HCT116 (cell line): Measurements from ENCODE around the gene RAET1G. TPM values are rescaled to one million over a fixed set of nuclear protein-coding genes. Genes with fewer than 3 reads are reported as not detected.

Experiments used
- ATAC-seq: fragments of 200-7000 bp; cut with Tn5 transposase; 2 replicates; pipeline ENCODE4 v1.9.1; 2020; ENCODE audit warnings: mild to moderate bottlenecking, moderate library complexity
- BruUV-seq: library from RNA; stranded (reverse); fragments of 400-500 nt; replicated peaks from 2 replicates; lab custom pipeline; 2021; lab: Mats Ljungman, UMichigan
- CTCF ChIA-PET: fragments of 300-600 bp; sonication (Branson Sonifier 250); formaldehyde crosslinking; loops from one replicate; lab custom pipeline; 2021; ENCODE audit warnings: antibody characterized with exemption; lab: Charles Lee
- POLR2A ChIA-PET: fragments of 300-600, 350-600 bp; sonication (Branson Sonifier 250); formaldehyde crosslinking; loops from one replicate; lab custom pipeline; 2021; ENCODE audit warnings: antibody characterized with exemption; lab: Charles Lee
- RAD21 ChIA-PET, 2 experiments: fragments of 300-600 bp; sonication (Branson Sonifier 250); formaldehyde crosslinking; loops; one replicate each; lab custom pipeline; 2023; ENCODE audit warnings: low total read pairs in 2 of 2; ENCODE audit not compliant: uncharacterized antibody in 2 of 2, unreplicated experiment in 2 of 2, low non-redundant PET in 1 of 2; lab: Charles Lee
- DNase-seq: peaks from one replicate; pipeline ENCODE4 v3.0.0-alpha.2; 2010; ENCODE audit warnings: low read depth, low spot score
- H2AFZ ChIP-seq: fragments of 200-600 bp; shearing (Covaris generic), sonication (generic); 2 replicates; pipeline ENCODE4 v1.6.1; 2017; ENCODE audit warnings: low read depth, mixed run types, mixed read lengths, antibody characterized with exemption, low read length; ENCODE audit not compliant: poor library complexity, severe bottlenecking
- H3K27ac ChIP-seq: 2 replicates; pipeline ENCODE4 v1.5.1; 2012; ENCODE audit warnings: low read depth, low read length
- H3K27me3 ChIP-seq: fragments of 200-600 bp; sonication (generic); 2 replicates; pipeline ENCODE4 v1.6.1; 2016; ENCODE audit warnings: mixed run types, low read length, mixed read lengths; ENCODE audit not compliant: insufficient read depth
- H3K36me3 ChIP-seq, 2 experiments: fragments of 200-500 bp in 1 of 2; fragments of 200-600 bp in 1 of 2; sonication (Bioruptor generic) in 1 of 2; sonication (generic) in 1 of 2; 2 replicates each; pipeline versions ENCODE4 v1.5.1 to v1.6.1; 2014 to 2016; ENCODE audit warnings: low read length in 2 of 2, inconsistent platforms in 1 of 2, mixed read lengths in 1 of 2, mixed run types in 1 of 2; ENCODE audit not compliant: insufficient read depth in 2 of 2, control insufficient read depth in 1 of 2
- H3K4me1 ChIP-seq, 2 experiments: fragments of 200-600 bp in 1 of 2; sonication (generic) in 1 of 2; 2 replicates each; pipeline versions ENCODE4 v1.5.1 to v1.6.1; 2012 to 2017; ENCODE audit warnings: low read length in 2 of 2, inconsistent platforms in 1 of 2, mild to moderate bottlenecking in 1 of 2, mixed read lengths in 1 of 2, mixed run types in 1 of 2, moderate library complexity in 1 of 2; ENCODE audit not compliant: insufficient read depth in 2 of 2, control insufficient read depth in 1 of 2
- H3K4me2 ChIP-seq: fragments of 200-600 bp; sonication (generic); 2 replicates; pipeline ENCODE4 v1.6.1; 2017; ENCODE audit warnings: mixed run types, low read length, mixed read lengths
- H3K4me3 ChIP-seq, 2 experiments: fragments of 200-600 bp in 1 of 2; sonication (generic) in 1 of 2; replicated peaks in 1 of 2; 2 replicates each; pipeline ENCODE4 v1.5.1; 2011 to 2016; ENCODE audit warnings: low read length in 2 of 2, control low read depth in 1 of 2, low read depth in 1 of 2, mild to moderate bottlenecking in 1 of 2, mixed read lengths in 1 of 2, mixed run types in 1 of 2
- H3K79me2 ChIP-seq: fragments of 200-600 bp; sonication (generic); 2 replicates; pipeline ENCODE4 v1.6.1; 2017; ENCODE audit warnings: mild to moderate bottlenecking, mixed run types, low read length, moderate library complexity, mixed read lengths; ENCODE audit not compliant: insufficient read depth
- H3K9ac ChIP-seq: fragments of 200-600 bp; sonication (generic); 2 replicates; pipeline ENCODE4 v1.6.1; 2016; ENCODE audit warnings: low read length, mixed read lengths
- H3K9me2 ChIP-seq: fragments of 200-600 bp; sonication (generic), shearing (Covaris generic); 2 replicates; pipeline ENCODE4 v1.6.1; 2017; ENCODE audit warnings: mixed run types, mild to moderate bottlenecking, moderate library complexity; ENCODE audit not compliant: insufficient read depth
- H3K9me3 ChIP-seq, 2 experiments: fragments of 200-500 bp in 1 of 2; fragments of 200-600 bp in 1 of 2; sonication (Bioruptor generic) in 1 of 2; sonication (generic) in 1 of 2; 2 replicates each; pipeline ENCODE4 v1.6.1; 2014 to 2017; ENCODE audit warnings: low read length in 2 of 2, mixed read lengths in 2 of 2, inconsistent platforms in 1 of 2, low read depth in 1 of 2, mild to moderate bottlenecking in 1 of 2, mixed run types in 1 of 2, moderate library complexity in 1 of 2; ENCODE audit not compliant: control insufficient read depth in 1 of 2, insufficient read depth in 1 of 2
- H4K20me1 ChIP-seq: fragments of 200-600 bp; sonication (generic), shearing (Covaris generic); 2 replicates; pipeline ENCODE4 v1.6.1; 2017; ENCODE audit warnings: mixed run types, mild to moderate bottlenecking, moderate library complexity; ENCODE audit not compliant: insufficient read depth
- ATF3 ChIP-seq: IDR thresholded peaks from 2 replicates; pipeline ENCODE4 v1.6.1; 2012
- CBX3 ChIP-seq: IDR thresholded peaks from 2 replicates; pipeline ENCODE4 v1.6.1; 2012; ENCODE audit warnings: low read depth
- EGR1 ChIP-seq: IDR thresholded peaks from 2 replicates; pipeline ENCODE4 v1.6.1; 2012; ENCODE audit warnings: low read depth
- EZH2 ChIP-seq: fragments of 200-600 bp; sonication (generic); IDR thresholded peaks from 2 replicates; pipeline ENCODE4 v1.6.1; 2017; ENCODE audit warnings: antibody characterized with exemption, mixed run types
- FOSL1 ChIP-seq: IDR thresholded peaks from 2 replicates; pipeline ENCODE4 v1.6.1; 2012; ENCODE audit warnings: low read depth
- JUND ChIP-seq: IDR thresholded peaks from 2 replicates; pipeline ENCODE4 v1.6.1; 2012
- POLR2A ChIP-seq: IDR thresholded peaks from 2 replicates; pipeline ENCODE4 v1.7.0; 2011; ENCODE audit warnings: borderline replicate concordance; ENCODE audit not compliant: insufficient read depth, insufficient read length; ENCODE audit errors: extremely low read depth
- POLR2AphosphoS5 ChIP-seq: IDR thresholded peaks from 2 replicates; pipeline ENCODE4 v1.6.1; 2011; ENCODE audit warnings: mild to moderate bottlenecking, low read depth, low read length, moderate library complexity
- RAD21 ChIP-seq: IDR thresholded peaks from 2 replicates; pipeline ENCODE4 v1.6.1; 2012; ENCODE audit warnings: low read depth, mild to moderate bottlenecking
- SIN3A ChIP-seq: IDR thresholded peaks from 2 replicates; pipeline ENCODE4 v1.6.1; 2012; ENCODE audit warnings: low read depth
- YY1 ChIP-seq: IDR thresholded peaks from 2 replicates; pipeline ENCODE4 v1.6.1; 2011; ENCODE audit warnings: low read length, low read depth, moderate library complexity, mild to moderate bottlenecking; ENCODE audit not compliant: insufficient replicate concordance; ENCODE audit errors: extremely low read depth
- ZNF274 ChIP-seq: fragments of 200-500 bp; sonication (Bioruptor generic); IDR thresholded peaks from 2 replicates; pipeline ENCODE4 v1.6.1; 2014; ENCODE audit warnings: mild to moderate bottlenecking, low read depth, low read length, inconsistent platforms
- intact Hi-C: fragments of 100-400 bp; cut with micrococcal nuclease; formaldehyde crosslinking; loops from 2 replicates; pipeline ENCODE4 v1.10.0; 2022
- total RNA-seq: library from RNA; stranded (reverse); gene quantifications from one replicate; pipeline ENCODE4 v1.2.1, GENCODE V29; 2021; ENCODE audit not compliant: unreplicated experiment
- TF ChIP-seq, protein P1 (sequence below): IDR thresholded peaks from 2 replicates; pipeline ENCODE4 v1.6.1; 2012; ENCODE audit warnings: low read depth
- TF ChIP-seq, protein P2 (sequence below), 3 experiments: fragments of 200-600 bp in 1 of 3; sonication (generic) in 1 of 3; IDR thresholded peaks in 2 of 3; conservative IDR thresholded peaks in 1 of 3; 2 replicates each; pipeline ENCODE4 v1.5.1; 2012 to 2017; ENCODE audit warnings: low read depth in 2 of 3, low read length in 2 of 3, antibody characterized with exemption in 1 of 3, borderline replicate concordance in 1 of 3, control low read depth in 1 of 3, mild to moderate bottlenecking in 1 of 3, mixed read lengths in 1 of 3, mixed run types in 1 of 3, moderate library complexity in 1 of 3; ENCODE audit not compliant: insufficient read depth in 1 of 3

The RAET1G gene
- total RNA-seq, 1 experiment from 2014 or later = 0.37 TPM

DNA sequence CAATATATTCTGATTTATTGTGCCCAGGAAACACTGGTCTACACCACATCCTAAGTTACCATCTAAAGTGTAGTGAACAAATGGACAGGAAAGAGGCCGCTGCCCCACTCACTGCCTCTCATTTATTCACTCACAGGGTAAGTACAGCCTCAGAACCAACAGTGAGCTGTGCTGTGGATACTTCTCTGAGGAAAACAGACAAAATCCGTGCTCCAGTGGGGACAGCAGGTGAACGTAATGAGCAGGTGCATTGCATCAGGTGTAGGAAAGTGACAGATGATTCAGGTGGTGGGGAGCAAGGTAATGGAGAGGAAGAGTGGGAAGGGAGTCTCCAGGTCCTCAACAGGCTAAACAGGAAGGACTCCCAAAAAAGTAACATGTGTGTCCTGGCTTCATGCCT lies 10.5 kb upstream of the RAET1G start:
- Histone ChIP-seq H3K27me3 (0 out of 2 replicates have a peak, but pooled peaks cover 4% of the 10 kb centered on the region), H3K9ac (no peak overlapping the region), H3K36me3 (no peaks in the 10 kb centered on the region)
- TF ChIP-seq POLR2AphosphoS5 (no peak), POLR2A (no peak), ATF3 (no peak), JUND (no peak), YY1 (no peak), CBX3 (no peak), EZH2 (no peak), FOSL1 (no peak), ZNF274 (no peak), SIN3A (no peak), RAD21 (no peak), EGR1 (no peak)
- TF ChIP-seq, protein P1, sequence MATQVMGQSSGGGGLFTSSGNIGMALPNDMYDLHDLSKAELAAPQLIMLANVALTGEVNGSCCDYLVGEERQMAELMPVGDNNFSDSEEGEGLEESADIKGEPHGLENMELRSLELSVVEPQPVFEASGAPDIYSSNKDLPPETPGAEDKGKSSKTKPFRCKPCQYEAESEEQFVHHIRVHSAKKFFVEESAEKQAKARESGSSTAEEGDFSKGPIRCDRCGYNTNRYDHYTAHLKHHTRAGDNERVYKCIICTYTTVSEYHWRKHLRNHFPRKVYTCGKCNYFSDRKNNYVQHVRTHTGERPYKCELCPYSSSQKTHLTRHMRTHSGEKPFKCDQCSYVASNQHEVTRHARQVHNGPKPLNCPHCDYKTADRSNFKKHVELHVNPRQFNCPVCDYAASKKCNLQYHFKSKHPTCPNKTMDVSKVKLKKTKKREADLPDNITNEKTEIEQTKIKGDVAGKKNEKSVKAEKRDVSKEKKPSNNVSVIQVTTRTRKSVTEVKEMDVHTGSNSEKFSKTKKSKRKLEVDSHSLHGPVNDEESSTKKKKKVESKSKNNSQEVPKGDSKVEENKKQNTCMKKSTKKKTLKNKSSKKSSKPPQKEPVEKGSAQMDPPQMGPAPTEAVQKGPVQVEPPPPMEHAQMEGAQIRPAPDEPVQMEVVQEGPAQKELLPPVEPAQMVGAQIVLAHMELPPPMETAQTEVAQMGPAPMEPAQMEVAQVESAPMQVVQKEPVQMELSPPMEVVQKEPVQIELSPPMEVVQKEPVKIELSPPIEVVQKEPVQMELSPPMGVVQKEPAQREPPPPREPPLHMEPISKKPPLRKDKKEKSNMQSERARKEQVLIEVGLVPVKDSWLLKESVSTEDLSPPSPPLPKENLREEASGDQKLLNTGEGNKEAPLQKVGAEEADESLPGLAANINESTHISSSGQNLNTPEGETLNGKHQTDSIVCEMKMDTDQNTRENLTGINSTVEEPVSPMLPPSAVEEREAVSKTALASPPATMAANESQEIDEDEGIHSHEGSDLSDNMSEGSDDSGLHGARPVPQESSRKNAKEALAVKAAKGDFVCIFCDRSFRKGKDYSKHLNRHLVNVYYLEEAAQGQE = no peak
- TF ChIP-seq, protein P2, sequence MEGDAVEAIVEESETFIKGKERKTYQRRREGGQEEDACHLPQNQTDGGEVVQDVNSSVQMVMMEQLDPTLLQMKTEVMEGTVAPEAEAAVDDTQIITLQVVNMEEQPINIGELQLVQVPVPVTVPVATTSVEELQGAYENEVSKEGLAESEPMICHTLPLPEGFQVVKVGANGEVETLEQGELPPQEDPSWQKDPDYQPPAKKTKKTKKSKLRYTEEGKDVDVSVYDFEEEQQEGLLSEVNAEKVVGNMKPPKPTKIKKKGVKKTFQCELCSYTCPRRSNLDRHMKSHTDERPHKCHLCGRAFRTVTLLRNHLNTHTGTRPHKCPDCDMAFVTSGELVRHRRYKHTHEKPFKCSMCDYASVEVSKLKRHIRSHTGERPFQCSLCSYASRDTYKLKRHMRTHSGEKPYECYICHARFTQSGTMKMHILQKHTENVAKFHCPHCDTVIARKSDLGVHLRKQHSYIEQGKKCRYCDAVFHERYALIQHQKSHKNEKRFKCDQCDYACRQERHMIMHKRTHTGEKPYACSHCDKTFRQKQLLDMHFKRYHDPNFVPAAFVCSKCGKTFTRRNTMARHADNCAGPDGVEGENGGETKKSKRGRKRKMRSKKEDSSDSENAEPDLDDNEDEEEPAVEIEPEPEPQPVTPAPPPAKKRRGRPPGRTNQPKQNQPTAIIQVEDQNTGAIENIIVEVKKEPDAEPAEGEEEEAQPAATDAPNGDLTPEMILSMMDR (IDR thresholded peaks at IDR 0.05 in 2 of 3, conservative IDR thresholded peaks at IDR 0.05 in 1 of 3; ENCODE audit: borderline replicate concordance in 1 of 3, insufficient read depth in 1 of 3, low read depth in 2 of 3, low read length in 2 of 3) = no peak
- TF ChIP-seq, all 23 proteins: peak for 0
- Histone ChIP-seq H3K9me2 (no peaks in the 10 kb centered on the region), H3K27ac (no peak overlapping the region), H4K20me1 (no peaks in the 10 kb centered on the region), H2AFZ (no peak overlapping the region), H3K4me1 (peaks cover 0 to 3% of the 10 kb centered on the region in 2 experiments; a peak in 1 of 4 replicates), H3K4me2 (no peak overlapping the region), H3K79me2 (no peaks in the 10 kb centered on the region), H3K9me3 (no peaks in the 10 kb centered on the region), H3K4me3 (no peak overlapping the region)
- ChIA-PET CTCF (interaction anchor here (0.7 kb wide), 1 partner anchor 882 kb away, joined by 3 read pairs; no protein-coding TSS in a partner anchor), POLR2A (no interaction called here), RAD21 (no interaction called here)
- no TSS peak for BruUV-seq
- intact Hi-C loops = loop anchor here (5.0 kb wide), 1 partner anchor 404 kb away; no protein-coding TSS in a partner anchor
- DNase-seq (no peak), ATAC-seq (no peak)
